Liver (tissue), 3 donors: ENCODE data around the gene NUCKS1.

ENCODE experiments used
- EGR1 ChIP-seq, 2 donors: IDR thresholded peaks; 2 replicates each; pipeline ENCODE4 v1.6.1; 2016 to 2018; ENCODE audit warnings: antibody characterized with exemption in 2 of 2, low read depth in 2 of 2
- GABPA ChIP-seq, 2 donors: IDR thresholded peaks in 1 of 2; conservative IDR thresholded peaks in 1 of 2; 2 replicates each; pipeline ENCODE4 v1.6.1; 2016; ENCODE audit warnings: antibody characterized with exemption in 2 of 2, mild to moderate bottlenecking in 1 of 2, moderate library complexity in 1 of 2
- JUND ChIP-seq, 2 donors: IDR thresholded peaks; 2 replicates each; pipeline ENCODE4 v1.6.1; 2016; ENCODE audit warnings: antibody characterized with exemption in 2 of 2
- NR2F2 ChIP-seq: IDR thresholded peaks from 2 replicates; pipeline ENCODE4 v1.6.1; 2016; ENCODE audit warnings: antibody characterized with exemption
- RAD21 ChIP-seq, 2 donors: IDR thresholded peaks; 2 replicates each; pipeline ENCODE4 v1.6.1; 2016; ENCODE audit warnings: antibody characterized with exemption in 2 of 2, mild to moderate bottlenecking in 2 of 2
- SP1 ChIP-seq: IDR thresholded peaks from 2 replicates; pipeline ENCODE4 v1.6.1; 2018; ENCODE audit warnings: antibody characterized with exemption, mild to moderate bottlenecking
- TAF1 ChIP-seq: conservative IDR thresholded peaks from 2 replicates; pipeline ENCODE4 v1.6.1; 2016; ENCODE audit warnings: antibody characterized with exemption, mild to moderate bottlenecking
- TF ChIP-seq, protein P1 (sequence below): fragments of 150-350 bp; IDR thresholded peaks from 2 replicates; pipeline ENCODE4 v1.5.1; 2017; ENCODE audit warnings: improper control_type of control experiment, low read depth, low read length; ENCODE audit not compliant: missing input control
- TF ChIP-seq, protein P2 (sequence below): IDR thresholded peaks from 2 replicates; pipeline ENCODE4 v1.6.1; 2016; ENCODE audit warnings: antibody characterized with exemption
- TF ChIP-seq, protein P3 (sequence below): IDR thresholded peaks from 2 replicates; pipeline ENCODE4 v1.6.1; 2016; ENCODE audit warnings: antibody characterized with exemption
- TF ChIP-seq, protein P4 (sequence below): IDR thresholded peaks from 2 replicates; pipeline ENCODE4 v1.6.1; 2016; ENCODE audit warnings: antibody characterized with exemption
- TF ChIP-seq, protein P5 (sequence below): IDR thresholded peaks from 2 replicates; pipeline ENCODE4 v1.6.1; 2016; ENCODE audit warnings: antibody characterized with exemption, mild to moderate bottlenecking
- donor health status: healthy.
- donor health status: healthy.

DNA sequence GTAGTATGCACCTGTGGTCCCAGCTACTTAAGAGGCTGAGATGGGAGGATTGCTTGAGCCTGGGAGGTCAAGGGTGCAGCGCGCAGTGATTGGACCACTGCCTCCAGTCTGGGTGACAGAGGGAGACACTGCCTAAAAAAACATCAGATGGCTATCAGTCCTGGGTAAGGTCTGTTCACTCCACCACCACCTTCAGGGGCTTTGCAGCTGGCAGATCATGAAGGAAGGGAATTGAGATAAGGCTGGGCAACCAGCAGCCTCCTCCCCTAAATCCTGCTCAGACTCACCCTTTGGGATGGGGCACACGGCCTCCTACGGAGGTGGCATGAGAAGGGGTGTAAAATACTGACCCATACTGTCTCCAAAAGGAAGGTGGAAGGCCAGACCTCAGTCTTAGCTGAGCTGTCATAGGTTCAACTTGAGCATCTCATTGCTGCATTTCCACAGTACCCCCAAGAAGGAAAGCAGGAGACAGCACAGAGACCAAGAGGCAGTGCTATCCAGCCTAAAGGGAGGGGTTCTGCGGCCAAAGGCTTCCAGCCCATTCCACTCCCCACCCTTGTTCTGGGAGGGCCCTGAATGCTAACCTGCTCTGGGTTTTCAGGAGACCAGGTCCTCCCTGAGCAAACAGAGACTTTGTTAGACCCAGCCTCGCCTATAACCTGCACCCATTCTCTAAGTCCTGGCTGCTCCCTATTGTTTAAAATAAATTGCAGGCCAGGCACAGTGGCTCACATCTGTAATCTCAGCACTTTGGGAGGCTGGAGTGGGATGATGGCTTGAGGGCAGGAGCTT lies 83.4 kb downstream of the NUCKS1 start:
- TF ChIP-seq, protein P1, sequence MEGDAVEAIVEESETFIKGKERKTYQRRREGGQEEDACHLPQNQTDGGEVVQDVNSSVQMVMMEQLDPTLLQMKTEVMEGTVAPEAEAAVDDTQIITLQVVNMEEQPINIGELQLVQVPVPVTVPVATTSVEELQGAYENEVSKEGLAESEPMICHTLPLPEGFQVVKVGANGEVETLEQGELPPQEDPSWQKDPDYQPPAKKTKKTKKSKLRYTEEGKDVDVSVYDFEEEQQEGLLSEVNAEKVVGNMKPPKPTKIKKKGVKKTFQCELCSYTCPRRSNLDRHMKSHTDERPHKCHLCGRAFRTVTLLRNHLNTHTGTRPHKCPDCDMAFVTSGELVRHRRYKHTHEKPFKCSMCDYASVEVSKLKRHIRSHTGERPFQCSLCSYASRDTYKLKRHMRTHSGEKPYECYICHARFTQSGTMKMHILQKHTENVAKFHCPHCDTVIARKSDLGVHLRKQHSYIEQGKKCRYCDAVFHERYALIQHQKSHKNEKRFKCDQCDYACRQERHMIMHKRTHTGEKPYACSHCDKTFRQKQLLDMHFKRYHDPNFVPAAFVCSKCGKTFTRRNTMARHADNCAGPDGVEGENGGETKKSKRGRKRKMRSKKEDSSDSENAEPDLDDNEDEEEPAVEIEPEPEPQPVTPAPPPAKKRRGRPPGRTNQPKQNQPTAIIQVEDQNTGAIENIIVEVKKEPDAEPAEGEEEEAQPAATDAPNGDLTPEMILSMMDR: no peak
- TF ChIP-seq EGR1 (IDR thresholded peaks at IDR 0.05; ENCODE audit: low read depth in 2 of 2) (no peak), JUND (IDR thresholded peaks at IDR 0.05) (no peak), RAD21 (IDR thresholded peaks at IDR 0.05) (no peak), TAF1 (no peak), GABPA (IDR thresholded peaks at IDR 0.05 in 1 of 2, conservative IDR thresholded peaks at IDR 0.05 in 1 of 2) (no peak), SP1 (no peak), NR2F2 (no peak)
- TF ChIP-seq, protein P2, sequence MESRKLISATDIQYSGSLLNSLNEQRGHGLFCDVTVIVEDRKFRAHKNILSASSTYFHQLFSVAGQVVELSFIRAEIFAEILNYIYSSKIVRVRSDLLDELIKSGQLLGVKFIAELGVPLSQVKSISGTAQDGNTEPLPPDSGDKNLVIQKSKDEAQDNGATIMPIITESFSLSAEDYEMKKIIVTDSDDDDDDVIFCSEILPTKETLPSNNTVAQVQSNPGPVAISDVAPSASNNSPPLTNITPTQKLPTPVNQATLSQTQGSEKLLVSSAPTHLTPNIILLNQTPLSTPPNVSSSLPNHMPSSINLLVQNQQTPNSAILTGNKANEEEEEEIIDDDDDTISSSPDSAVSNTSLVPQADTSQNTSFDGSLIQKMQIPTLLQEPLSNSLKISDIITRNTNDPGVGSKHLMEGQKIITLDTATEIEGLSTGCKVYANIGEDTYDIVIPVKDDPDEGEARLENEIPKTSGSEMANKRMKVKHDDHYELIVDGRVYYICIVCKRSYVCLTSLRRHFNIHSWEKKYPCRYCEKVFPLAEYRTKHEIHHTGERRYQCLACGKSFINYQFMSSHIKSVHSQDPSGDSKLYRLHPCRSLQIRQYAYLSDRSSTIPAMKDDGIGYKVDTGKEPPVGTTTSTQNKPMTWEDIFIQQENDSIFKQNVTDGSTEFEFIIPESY: no peak
- TF ChIP-seq, protein P3, sequence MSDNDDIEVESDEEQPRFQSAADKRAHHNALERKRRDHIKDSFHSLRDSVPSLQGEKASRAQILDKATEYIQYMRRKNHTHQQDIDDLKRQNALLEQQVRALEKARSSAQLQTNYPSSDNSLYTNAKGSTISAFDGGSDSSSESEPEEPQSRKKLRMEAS: no peak
- TF ChIP-seq, protein P4, sequence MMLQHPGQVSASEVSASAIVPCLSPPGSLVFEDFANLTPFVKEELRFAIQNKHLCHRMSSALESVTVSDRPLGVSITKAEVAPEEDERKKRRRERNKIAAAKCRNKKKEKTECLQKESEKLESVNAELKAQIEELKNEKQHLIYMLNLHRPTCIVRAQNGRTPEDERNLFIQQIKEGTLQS: no peak
- TF ChIP-seq, protein P5, sequence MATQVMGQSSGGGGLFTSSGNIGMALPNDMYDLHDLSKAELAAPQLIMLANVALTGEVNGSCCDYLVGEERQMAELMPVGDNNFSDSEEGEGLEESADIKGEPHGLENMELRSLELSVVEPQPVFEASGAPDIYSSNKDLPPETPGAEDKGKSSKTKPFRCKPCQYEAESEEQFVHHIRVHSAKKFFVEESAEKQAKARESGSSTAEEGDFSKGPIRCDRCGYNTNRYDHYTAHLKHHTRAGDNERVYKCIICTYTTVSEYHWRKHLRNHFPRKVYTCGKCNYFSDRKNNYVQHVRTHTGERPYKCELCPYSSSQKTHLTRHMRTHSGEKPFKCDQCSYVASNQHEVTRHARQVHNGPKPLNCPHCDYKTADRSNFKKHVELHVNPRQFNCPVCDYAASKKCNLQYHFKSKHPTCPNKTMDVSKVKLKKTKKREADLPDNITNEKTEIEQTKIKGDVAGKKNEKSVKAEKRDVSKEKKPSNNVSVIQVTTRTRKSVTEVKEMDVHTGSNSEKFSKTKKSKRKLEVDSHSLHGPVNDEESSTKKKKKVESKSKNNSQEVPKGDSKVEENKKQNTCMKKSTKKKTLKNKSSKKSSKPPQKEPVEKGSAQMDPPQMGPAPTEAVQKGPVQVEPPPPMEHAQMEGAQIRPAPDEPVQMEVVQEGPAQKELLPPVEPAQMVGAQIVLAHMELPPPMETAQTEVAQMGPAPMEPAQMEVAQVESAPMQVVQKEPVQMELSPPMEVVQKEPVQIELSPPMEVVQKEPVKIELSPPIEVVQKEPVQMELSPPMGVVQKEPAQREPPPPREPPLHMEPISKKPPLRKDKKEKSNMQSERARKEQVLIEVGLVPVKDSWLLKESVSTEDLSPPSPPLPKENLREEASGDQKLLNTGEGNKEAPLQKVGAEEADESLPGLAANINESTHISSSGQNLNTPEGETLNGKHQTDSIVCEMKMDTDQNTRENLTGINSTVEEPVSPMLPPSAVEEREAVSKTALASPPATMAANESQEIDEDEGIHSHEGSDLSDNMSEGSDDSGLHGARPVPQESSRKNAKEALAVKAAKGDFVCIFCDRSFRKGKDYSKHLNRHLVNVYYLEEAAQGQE: no peak
